Measurements from ENCODE around the gene KCNK7.

The KCNK7 gene

DNA sequence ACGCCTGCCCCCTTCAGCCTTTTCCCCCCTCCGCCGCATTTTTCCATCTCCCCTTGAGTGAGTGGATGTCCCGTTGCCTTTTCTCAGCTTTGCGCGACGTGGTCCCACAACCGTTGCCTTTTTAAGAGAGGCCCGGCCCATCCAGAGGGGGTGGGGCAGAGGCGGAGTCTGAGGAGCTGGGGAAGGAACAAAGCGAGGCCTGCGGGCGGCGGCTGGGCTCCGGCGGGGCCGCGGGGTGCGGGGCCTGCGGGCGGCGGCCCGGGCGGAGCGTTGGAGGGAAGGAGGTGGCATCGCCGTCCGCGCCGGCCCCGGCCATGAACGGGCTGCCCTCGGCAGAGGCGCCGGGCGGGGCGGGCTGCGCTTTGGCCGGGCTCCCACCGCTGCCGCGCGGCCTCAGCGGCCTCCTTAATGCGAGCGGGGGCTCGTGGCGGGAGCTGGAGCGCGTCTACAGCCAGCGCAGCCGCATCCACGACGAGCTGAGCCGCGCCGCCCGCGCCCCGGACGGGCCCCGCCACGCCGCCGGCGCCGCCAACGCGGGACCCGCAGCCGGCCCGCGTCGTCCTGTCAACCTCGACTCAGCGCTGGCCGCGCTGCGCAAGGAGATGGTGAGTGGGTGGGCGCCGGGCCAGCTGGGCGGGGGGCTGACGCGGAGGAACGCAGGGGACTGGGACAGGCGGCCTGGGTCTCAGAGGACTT is 23.1 kb downstream of the KCNK7 start, which contains the start of gene FAM89B:
TSS of gene FAM89B (plus strand) at position 183 of the 696 bp plus-strand sequence. CDS start at position 315, 132 bp downstream.
- Histone ChIP-seq H3K27me3 (ENCODE audit: insufficient read depth, low read depth) (no peaks in the 10 kb centered on the region), H3K79me2 (ENCODE audit: insufficient read depth, low read depth) (peaks cover 54% of the 10 kb centered on the region), H3K9ac (peak within 1 kb of the TSS; percentile 44; the same call in 1 of the 2 replicates), H3K4me3 (IDR thresholded peaks at IDR 0.05; ENCODE audit: insufficient read depth, low read depth, low read length) (no peak within 1 kb of the TSS), H3K27ac (peak within 1 kb of the TSS; percentile 63; the same call in 1 of the 2 replicates), H3K4me1 (ENCODE audit: low read depth, poor library complexity, severe bottlenecking) (peaks cover 42% of the 10 kb centered on the region), H3K36me3 (ENCODE audit: insufficient read depth) (no peaks in the 10 kb centered on the region), H2AFZ (ENCODE audit: low read depth) (no peak within 1 kb of the TSS), H3K4me2 (peak within 1 kb of the TSS; percentile 95), H4K20me1 (ENCODE audit: insufficient read depth) (no peaks in the 10 kb centered on the region)
- TF ChIP-seq, protein P1, sequence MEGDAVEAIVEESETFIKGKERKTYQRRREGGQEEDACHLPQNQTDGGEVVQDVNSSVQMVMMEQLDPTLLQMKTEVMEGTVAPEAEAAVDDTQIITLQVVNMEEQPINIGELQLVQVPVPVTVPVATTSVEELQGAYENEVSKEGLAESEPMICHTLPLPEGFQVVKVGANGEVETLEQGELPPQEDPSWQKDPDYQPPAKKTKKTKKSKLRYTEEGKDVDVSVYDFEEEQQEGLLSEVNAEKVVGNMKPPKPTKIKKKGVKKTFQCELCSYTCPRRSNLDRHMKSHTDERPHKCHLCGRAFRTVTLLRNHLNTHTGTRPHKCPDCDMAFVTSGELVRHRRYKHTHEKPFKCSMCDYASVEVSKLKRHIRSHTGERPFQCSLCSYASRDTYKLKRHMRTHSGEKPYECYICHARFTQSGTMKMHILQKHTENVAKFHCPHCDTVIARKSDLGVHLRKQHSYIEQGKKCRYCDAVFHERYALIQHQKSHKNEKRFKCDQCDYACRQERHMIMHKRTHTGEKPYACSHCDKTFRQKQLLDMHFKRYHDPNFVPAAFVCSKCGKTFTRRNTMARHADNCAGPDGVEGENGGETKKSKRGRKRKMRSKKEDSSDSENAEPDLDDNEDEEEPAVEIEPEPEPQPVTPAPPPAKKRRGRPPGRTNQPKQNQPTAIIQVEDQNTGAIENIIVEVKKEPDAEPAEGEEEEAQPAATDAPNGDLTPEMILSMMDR (conservative IDR thresholded peaks at IDR 0.05; ENCODE audit: low read depth, low read length) = no peak

DNA sequence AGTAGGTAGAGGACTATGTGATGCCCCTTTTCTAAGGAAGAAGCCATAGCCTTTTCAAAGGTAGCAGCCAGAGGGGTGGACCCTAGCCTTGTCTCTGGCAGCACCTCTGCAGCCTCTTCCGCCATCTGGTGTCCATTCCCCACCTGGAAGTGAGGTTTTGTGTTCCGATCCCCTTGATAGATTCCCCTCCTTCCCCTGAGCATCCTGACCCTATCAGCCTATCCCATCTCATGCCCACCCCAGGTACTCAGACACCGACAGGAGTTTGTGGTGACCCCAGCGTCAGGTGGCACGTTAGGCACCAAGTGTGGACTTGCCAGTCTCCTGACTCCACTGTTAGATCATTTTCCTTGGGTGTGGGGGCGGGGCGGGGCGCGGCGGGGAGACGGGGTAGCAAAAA is 23.7 kb downstream of the KCNK7 start:
- Histone ChIP-seq H3K27me3 (ENCODE audit: insufficient read depth, low read depth) (no peaks in the 10 kb centered on the region), H3K36me3 (ENCODE audit: insufficient read depth) (no peaks in the 10 kb centered on the region), H3K4me1 (ENCODE audit: low read depth, poor library complexity, severe bottlenecking) (peaks cover 44% of the 10 kb centered on the region), H3K4me2 (peak overlapping the region; percentile 84), H2AFZ (ENCODE audit: low read depth) (no peak overlapping the region), H3K27ac (peak overlapping the region; percentile 27; the same call in 1 of the 2 replicates), H3K79me2 (ENCODE audit: insufficient read depth, low read depth) (peaks cover 54% of the 10 kb centered on the region), H3K4me3 (IDR thresholded peaks at IDR 0.05; ENCODE audit: insufficient read depth, low read depth, low read length) (no peak overlapping the region), H4K20me1 (ENCODE audit: insufficient read depth) (no peaks in the 10 kb centered on the region), H3K9ac (no peak overlapping the region)
- TF ChIP-seq, protein P1 (conservative IDR thresholded peaks at IDR 0.05; ENCODE audit: low read depth, low read length) = peak; percentile 35; the same call in 1 of the 2 replicates

DNA sequence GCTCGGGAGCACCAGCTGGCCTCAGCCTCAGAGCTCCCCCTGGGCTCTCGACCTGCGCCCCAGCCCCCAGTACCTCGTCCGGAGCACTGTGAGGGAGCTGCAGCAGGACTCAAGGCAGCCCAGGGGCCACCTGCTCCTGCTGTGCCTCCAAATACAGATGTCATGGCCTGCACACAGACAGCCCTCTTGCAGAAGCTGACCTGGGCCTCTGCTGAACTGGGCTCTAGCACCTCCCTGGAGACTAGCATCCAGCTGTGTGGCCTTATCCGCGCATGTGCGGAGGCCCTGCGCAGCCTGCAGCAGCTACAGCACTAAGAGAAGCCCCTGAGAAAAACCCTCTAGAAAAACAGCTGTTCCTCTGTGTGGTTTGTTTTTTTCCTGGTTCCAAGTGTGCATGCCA is 24.2 kb downstream of the KCNK7 start:
- no peak overlapping the region; the same call in 1 of the 2 replicates for H3K9ac ChIP-seq

DNA sequence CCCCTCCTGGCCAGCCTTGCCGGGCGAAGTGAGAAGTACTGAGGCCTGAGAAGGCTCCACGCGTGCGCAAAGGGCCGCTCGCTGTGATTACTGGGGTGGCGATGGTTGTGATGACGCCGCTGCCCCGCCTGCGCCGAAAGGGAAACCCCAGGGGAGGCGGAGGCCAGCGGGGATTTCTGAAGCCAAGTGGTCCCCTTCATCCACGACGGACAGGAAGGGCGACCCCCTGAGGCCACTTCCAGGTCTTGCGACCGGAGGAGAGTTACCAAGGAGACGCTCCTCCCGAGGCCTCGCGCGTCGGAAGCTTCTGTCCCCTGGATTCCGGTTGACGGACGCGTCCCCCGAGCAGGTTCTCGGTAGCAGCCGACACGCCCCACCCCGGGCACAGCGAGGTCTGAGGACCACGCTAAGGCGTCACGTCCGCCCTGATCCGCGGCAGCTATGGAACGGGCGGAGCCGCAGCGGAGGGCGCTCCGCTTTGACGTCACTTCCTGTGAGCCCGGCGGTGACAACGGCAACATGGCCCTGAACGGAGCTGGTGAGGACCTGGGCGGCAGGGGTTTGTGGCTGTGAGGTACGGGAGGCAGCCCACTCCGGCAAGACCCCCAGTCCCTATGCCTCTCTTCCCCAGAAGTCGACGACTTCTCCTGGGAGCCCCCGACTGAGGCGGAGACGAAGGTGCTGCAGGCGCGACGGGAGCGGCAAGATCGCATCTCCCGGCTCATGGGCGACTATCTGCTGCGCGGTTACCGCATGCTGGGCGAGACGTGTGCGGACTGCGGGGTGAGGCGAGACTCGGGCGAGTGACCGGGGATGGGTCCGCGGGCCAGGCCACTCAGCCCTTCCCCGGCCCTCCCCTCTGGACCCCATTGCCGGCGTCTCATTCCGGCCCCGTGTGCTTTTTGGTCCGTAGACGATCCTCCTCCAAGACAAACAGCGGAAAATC is 25.4 kb downstream of the KCNK7 start, which contains the start of gene ZNRD2:
TSS of gene ZNRD2 (plus strand) at position 505 of the 946 bp plus-strand sequence. CDS start at position 520, 15 bp downstream.
- TF ChIP-seq, protein P1 (conservative IDR thresholded peaks at IDR 0.05; ENCODE audit: low read depth, low read length) = peak; percentile 44; the same call in 1 of the 2 replicates
- no peak within 1 kb of the TSS for H3K4me3 ChIP-seq (IDR thresholded peaks at IDR 0.05; ENCODE audit: insufficient read depth, low read depth, low read length)
- peak within 1 kb of the TSS; percentile 88 for H3K4me2 ChIP-seq
- H3K9ac ChIP-seq = peak within 1 kb of the TSS; percentile 72
- H3K79me2 ChIP-seq (ENCODE audit: insufficient read depth, low read depth) = peaks cover 50% of the 10 kb centered on the region
- peak within 1 kb of the TSS; percentile 89 for H2AFZ ChIP-seq (ENCODE audit: low read depth)
- H3K4me1 ChIP-seq (ENCODE audit: low read depth, poor library complexity, severe bottlenecking) = peaks cover 48% of the 10 kb centered on the region
- no peaks in the 10 kb centered on the region for H3K27me3 ChIP-seq (ENCODE audit: insufficient read depth, low read depth)
- H4K20me1 ChIP-seq (ENCODE audit: insufficient read depth) = no peaks in the 10 kb centered on the region
- no peaks in the 10 kb centered on the region for H3K36me3 ChIP-seq (ENCODE audit: insufficient read depth)
- H3K27ac ChIP-seq = peak within 1 kb of the TSS; percentile 84

More for the DNA sequence above, 24.2 kb downstream of the KCNK7 start:
- H3K4me3 ChIP-seq (IDR thresholded peaks at IDR 0.05; ENCODE audit: insufficient read depth, low read depth, low read length) = no peak overlapping the region
- H3K36me3 ChIP-seq (ENCODE audit: insufficient read depth) = no peaks in the 10 kb centered on the region
- peak overlapping the region; percentile 84 for H3K4me2 ChIP-seq
- peak overlapping the region; percentile 27; the same call in 1 of the 2 replicates for H3K27ac ChIP-seq
- H3K79me2 ChIP-seq (ENCODE audit: insufficient read depth, low read depth) = peaks cover 54% of the 10 kb centered on the region
- TF ChIP-seq, protein P1 (conservative IDR thresholded peaks at IDR 0.05; ENCODE audit: low read depth, low read length) = no peak
- peaks cover 44% of the 10 kb centered on the region for H3K4me1 ChIP-seq (ENCODE audit: low read depth, poor library complexity, severe bottlenecking)
- H3K27me3 ChIP-seq (ENCODE audit: insufficient read depth, low read depth) = no peaks in the 10 kb centered on the region
- H2AFZ ChIP-seq (ENCODE audit: low read depth) = no peak overlapping the region
- H4K20me1 ChIP-seq (ENCODE audit: insufficient read depth) = no peaks in the 10 kb centered on the region
